GM23248 (cell line): ENCODE data around the gene SLC15A4.

Source experiments
- EZH2 ChIP-seq: fragments of 200-600 bp; sonication (generic); IDR thresholded peaks from 2 replicates; pipeline ENCODE4 v1.6.1; 2018; ENCODE audit warnings: antibody characterized with exemption, mild to moderate bottlenecking; ENCODE audit not compliant: insufficient read depth, poor library complexity, severe bottlenecking
- EZH2phosphoT487 ChIP-seq: fragments of 200-600 bp; sonication (generic); IDR thresholded peaks from 2 replicates; pipeline ENCODE4 v1.6.1; 2018; ENCODE audit warnings: antibody characterized with exemption, moderate library complexity, mild to moderate bottlenecking, low read depth; ENCODE audit not compliant: insufficient read depth

DNA sequence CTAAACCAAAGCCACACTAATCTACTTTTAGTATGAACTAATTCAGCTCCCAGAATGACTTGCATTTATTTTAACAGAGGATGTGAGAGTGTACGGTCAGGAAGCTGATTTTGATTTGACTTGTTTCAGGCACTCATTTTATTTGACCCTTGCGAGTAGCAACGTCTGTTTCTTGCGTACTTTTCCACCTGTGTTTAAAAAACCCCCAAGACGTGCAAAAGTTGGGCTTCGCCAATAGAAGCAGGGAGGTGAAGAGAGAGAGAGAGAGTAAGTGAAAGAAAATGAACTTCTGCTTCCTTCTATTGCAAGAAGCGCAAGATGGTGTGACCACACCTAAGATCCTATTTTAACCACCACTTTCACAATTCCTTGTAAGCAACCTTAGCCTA lies 6.7 kb upstream of the SLC15A4 start:
- TF ChIP-seq EZH2 (no peak), EZH2phosphoT487 (no peak)
